ELR (cell line): Measurements from ENCODE around the gene SH3PXD2A.
"Not testable (repeated sequence)": the region's sequence is repeated elsewhere in the genome, so short reads cannot be mapped to it uniquely, and the experiment has no call there.

Source experiments
- DNase-seq: peaks from one replicate; pipeline ENCODE4 v3.0.0-alpha.2; 2015; ENCODE audit warnings: low read depth

The SH3PXD2A gene

GRCh38 chr10:103789771-103790201, 65.6 kb downstream of the SH3PXD2A start:
- DNase-seq, result no peak

DNA sequence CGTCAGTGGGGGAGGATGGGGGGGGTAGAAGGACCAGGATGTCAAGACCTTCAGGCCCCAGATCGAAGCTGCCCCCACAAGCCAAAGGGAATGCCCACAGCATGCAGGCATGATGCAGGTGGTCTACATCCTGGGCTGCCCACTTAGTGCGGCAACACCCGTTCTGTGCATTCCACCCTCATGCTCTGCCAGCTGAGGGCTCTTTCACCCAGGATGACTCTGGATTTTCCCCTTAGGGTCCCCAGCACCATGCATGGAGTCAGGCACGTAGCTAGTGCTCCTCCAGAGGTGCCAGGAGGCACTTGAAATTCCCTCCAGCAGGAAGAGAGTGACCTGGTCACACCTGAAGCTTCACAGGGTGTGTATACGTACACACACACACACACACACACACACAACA, 66.2 kb downstream of the SH3PXD2A start:
- no peak for DNase-seq

DNA sequence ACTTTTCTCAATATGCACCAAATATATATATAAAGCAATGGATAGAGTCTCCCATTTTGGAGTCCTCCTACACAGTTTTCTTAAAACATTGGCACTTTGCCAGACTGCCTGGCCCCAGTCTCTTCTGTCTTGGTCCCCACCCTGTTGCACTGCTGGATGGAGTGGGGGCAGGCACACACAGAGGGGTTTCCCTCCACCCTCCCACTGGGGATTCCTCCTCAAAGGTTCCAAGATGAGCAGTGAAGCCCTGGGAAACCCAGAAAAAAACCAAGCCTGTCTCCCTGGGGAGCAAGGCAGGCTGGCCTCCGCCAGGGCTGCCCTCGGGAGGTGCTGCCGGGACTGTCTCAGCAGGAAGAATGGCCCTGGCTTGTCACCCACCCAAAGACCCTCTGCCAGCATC, 68.0 kb downstream of the SH3PXD2A start:
- DNase-seq, result no peak

DNA sequence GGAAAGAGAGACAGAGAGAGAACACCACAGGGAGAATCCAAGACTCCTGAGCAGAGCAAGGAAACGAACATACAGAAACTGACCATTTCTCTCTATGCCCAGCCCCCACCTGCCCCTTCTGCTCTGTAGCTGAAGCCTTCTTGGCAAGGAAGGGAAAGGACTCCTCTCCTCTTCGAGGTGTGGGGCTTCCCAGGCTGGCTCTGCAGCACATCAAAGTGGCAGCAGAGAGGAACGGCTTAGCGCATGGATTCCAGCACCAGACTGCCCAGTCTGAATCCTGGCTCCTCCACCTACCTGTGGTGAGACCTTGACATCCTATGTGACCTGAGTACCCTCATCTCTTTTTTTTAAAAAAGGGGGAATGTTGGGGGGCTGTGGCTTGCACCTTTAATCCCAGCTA, 69.4 kb downstream of the SH3PXD2A start:
- no peak for DNase-seq

DNA sequence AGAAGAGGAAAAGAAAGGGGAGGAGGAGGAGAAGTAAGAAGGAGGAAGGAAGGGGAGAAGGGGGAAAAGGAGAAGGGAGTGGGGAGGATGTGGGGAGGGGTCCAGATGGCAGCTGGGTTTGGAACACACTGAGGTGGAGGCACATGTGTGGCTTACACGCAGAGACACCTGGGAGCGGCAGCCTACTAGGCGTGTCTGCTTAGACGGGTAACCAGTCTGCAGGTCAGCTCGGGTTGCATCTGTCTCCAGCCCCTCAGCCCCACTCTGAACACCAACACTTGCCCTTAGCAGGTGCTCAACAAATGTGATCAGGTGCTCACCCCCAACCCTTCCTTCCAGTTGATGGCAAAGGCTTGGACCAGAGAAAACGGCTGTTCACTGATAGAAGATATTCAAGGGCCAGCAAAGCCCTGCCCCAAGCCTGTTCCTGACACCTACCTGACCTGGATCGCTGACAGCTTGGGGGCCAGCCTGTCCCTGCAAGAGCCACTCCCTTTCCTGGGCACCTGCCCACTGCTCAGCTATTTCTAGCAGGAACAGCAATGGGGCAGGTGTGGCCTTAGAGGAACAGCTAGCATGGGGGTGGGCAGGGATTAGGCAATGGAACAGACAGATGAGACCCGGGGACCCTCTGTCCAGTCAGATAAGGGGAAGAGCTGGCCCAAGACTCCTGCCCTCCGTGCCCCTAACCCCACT, 70.5 kb downstream of the SH3PXD2A start:
- DNase-seq, result no peak

- no peak for DNase-seq
These were observed 71.3 kb downstream of the SH3PXD2A start for GRCh38 chr10:103784089-103784488.

DNA sequence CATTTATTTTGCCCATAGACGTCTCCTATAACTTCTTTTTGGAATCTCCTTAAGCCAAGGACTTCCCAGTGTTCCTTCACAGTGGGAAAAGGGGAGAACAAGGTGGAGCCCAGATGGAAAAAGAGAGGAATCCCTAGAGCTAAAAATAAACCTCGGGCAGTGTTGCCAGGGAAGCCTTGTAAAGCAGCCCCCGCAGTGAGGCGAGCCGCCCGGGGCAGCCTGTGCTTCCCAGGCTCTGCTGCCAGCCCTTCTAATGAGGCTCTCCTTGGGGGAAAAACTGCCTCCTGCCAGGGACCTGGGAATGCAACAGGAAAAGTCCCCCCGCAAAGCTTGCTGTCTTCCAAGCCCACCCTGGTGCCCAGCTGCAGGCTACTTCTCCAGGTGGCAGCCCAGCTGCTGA, 71.7 kb downstream of the SH3PXD2A start:
- DNase-seq, result no peak

GRCh38 chr10:103781329-103782061, 73.9 kb downstream of the SH3PXD2A start:
- DNase-seq, result peak; percentile 99

DNA sequence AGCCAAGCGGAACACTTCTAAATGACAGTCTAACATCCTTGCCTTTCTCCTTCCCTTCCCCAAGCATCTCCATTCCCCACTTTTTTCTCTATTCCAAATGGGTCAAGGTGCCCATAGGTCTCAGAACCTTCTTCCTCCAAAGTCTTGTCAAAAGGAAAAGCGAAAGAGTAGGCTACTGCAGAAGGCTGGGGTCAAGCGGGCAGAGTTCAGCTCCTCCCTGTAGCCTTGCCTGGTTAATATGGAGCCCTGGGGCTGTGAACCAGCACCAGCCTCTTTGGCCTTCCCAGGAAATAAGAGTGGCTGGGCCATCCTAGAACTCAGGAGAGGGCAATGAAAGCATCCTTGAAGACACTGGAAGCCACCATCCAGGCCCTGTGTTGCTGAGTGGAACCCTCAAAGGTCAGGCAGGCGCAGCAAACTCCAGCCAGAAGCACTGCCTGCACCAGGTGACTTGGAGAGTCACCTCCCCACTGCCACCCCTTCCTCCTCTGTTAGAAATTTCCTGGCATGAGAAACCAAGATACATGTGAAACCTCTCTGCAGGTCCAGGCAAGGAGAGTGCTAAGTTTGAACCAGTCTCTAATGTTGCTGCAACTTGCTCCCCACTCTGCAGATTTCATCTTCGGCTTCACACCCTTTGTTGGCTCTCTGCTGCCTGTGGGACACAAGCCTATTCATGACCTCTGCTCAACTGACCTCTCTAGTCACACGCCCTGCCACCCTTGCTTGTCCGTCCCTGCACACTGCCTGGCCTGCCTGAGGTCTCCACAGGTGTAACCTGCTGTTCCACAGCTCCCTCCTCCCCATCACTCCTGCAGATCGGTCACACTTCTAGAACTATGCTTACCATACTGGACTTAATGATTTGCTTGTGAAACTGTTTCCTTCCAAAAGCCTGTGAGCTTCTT, 74.9 kb downstream of the SH3PXD2A start:
- DNase-seq, result no peak

GRCh38 chr10:103778358-103779139, 76.8 kb downstream of the SH3PXD2A start:
- no peak for DNase-seq

- no peak for DNase-seq
These were observed 78.3 kb downstream of the SH3PXD2A start for GRCh38 chr10:103776878-103777591.

- DNase-seq, result no peak
These were observed 79.6 kb downstream of the SH3PXD2A start for GRCh38 chr10:103775776-103776175.

GRCh38 chr10:103772846-103773245, 82.5 kb downstream of the SH3PXD2A start:
- DNase-seq, result not testable (repeated sequence)

DNA sequence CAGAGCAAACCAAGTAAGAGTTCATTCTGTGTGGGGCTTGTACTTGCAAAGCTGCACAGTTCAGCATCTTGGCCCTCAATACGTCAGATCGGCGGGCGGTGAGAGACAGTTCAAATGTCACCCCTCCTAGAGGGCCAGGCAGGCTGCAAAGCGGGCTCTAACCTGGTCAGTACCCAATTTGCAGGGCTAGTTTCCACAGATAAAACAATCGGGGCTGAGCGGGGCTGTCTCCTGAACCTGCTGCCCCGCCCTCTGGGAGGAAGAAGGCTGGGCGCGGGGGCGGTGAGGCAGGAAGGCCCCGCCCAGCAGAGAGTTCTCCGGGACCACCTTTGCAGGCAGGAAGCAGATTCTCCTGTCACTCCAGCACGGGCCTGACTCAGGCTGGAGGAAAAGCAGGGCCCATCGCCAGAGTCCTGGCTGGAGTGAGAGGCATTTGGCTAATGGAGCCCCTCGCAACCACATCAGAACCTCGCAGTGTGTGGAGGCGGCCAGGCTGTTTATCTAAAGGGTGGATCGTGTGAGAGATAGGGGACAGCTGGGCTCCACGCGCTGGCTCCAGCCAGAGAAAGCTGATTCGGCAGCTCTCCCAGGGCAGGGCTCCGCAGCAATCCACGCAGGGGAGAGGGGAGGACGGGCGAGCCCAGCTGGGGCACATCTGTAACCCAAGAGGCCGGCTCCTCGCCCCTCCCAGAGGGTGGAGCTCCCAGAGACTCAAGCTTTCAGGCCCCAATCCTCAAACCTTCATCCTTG, 83.1 kb downstream of the SH3PXD2A start:
- DNase-seq, result peak; percentile 90

- no peak for DNase-seq
These were observed 85.2 kb downstream of the SH3PXD2A start for GRCh38 chr10:103770139-103770538.

GRCh38 chr10:103769176-103769575, 86.2 kb downstream of the SH3PXD2A start:
- no peak for DNase-seq

- no peak for DNase-seq
These were observed 87.0 kb downstream of the SH3PXD2A start for GRCh38 chr10:103768345-103768744.

- peak; percentile 69 for DNase-seq
These were observed 87.6 kb downstream of the SH3PXD2A start for GRCh38 chr10:103767756-103768155.

DNA sequence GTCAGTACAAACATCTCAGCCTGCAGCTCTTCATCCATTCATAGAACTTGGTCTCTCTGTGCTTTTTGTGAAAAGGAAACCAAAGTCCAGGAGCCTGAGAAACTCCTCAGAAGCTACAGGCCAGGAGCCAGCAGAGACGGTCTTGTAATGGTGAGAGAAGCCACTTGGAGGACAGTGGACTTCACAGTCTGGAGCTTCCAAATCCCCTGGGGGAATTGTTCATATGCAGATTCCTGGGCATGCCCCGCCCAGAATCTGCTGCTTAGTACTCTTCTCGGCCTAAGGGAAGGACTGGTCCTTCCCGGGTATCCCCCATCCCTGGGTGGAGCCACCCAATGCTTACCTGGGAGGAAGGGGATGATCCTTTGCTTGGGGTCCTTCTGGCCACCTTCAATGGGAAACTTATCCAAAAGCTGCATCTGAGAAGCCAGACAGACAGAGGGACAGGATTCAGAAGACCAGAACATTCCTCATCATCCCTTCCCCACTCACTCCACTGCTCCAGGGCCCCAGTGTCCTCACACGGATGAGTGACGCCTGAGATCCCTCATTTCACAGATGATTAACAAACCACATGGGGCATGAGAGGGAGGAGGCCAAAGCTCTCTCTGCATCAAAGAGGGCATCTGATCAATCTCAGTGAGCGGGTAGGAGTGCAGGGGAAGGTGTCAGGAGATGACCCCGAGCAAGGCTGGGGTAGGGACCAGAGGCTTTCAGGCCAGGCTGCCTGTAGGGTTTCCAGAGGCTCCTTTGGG, 88.4 kb downstream of the SH3PXD2A start:
- no peak for DNase-seq

GRCh38 chr10:103765981-103766380, 89.4 kb downstream of the SH3PXD2A start:
- DNase-seq, result peak; percentile 48
